ENCODE data around the gene CPLANE1.

CPLANE1 gene

DNA sequence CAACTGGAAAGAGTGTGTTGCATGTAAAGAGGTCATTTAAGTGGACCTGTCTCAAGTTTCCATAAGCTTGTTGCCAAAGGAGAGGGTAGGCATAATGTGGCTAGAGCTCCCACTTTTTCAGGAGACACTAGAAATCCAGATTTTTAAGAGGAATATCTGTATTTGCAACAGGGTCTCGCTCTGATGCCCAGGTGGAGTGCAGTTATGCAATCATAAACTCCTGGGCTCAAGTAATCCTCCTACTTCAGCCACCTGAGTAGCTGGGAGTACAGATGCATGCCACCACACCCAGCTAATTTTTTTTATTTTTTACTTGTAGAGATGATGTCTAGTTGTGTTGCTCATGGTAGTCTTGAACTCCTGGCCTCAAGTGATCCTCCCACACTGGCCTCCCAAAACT, 189.1 kb downstream of the CPLANE1 start:
- DNase-seq = no peak

DNA sequence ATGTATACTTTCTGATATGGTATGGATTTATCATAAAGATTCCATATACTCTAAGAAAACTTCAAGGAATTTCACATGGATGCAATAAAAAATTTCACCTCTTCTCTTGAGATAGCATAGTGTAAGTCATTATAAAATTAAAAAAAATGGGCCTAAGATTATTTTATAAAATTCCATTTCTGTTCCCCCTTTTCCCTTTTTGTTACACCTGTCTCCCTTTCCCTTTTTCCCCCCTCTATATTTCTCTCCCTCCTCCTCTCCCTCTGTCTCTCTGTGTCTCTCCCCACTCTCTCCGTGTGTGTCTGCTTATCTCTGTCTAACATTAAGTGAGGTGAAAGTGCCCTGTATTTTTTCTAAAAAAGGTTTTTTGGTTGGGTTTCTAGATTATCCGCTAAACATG, 192.4 kb downstream of the CPLANE1 start:
- DNase-seq = no peak

Measured in NCI-H526 (cell line).